ENCODE data around the gene ODF2. TPM values are rescaled to one million over a fixed set of nuclear protein-coding genes. Genes with fewer than 3 reads are reported as not detected.

ODF2 gene
- total and polyA plus RNA-seq, 2 experiments from 2014 or later: 17.5 to 26.9 TPM

DNA sequence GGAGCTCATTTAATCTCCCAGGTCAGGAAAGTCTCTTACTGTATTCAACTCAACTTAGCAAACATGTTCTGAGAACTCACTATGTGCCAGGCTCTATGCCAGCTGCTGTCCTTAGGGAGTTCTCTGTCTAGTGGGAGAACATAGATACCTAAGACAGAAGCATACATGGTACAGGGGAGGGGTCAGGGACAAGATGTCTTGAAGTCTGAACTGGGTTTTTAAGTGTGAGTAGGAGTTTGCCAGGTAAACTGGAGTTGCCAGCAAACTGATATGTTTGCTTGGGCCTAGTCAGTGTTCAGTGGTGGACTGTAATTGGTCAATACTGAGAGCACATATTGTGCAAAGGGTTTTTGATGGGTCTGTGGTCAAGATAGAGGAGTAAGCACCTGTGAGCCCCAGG, 30.4 kb downstream of the ODF2 start:
- Mint-ChIP-seq H3K36me3 (ENCODE audit: low read depth) (peaks cover 23% of the 10 kb centered on the region), H3K27ac (no peak overlapping the region), H3K27me3 (ENCODE audit: insufficient read depth, low read depth, poor library complexity) (peaks cover 2% of the 10 kb centered on the region), H3K4me3 (no peak overlapping the region), H3K4me1 (no peaks in the 10 kb centered on the region; the same call in 2 of the 3 replicates), H3K9me3 (no peaks in the 10 kb centered on the region)
- TF ChIP-seq, protein P1, sequence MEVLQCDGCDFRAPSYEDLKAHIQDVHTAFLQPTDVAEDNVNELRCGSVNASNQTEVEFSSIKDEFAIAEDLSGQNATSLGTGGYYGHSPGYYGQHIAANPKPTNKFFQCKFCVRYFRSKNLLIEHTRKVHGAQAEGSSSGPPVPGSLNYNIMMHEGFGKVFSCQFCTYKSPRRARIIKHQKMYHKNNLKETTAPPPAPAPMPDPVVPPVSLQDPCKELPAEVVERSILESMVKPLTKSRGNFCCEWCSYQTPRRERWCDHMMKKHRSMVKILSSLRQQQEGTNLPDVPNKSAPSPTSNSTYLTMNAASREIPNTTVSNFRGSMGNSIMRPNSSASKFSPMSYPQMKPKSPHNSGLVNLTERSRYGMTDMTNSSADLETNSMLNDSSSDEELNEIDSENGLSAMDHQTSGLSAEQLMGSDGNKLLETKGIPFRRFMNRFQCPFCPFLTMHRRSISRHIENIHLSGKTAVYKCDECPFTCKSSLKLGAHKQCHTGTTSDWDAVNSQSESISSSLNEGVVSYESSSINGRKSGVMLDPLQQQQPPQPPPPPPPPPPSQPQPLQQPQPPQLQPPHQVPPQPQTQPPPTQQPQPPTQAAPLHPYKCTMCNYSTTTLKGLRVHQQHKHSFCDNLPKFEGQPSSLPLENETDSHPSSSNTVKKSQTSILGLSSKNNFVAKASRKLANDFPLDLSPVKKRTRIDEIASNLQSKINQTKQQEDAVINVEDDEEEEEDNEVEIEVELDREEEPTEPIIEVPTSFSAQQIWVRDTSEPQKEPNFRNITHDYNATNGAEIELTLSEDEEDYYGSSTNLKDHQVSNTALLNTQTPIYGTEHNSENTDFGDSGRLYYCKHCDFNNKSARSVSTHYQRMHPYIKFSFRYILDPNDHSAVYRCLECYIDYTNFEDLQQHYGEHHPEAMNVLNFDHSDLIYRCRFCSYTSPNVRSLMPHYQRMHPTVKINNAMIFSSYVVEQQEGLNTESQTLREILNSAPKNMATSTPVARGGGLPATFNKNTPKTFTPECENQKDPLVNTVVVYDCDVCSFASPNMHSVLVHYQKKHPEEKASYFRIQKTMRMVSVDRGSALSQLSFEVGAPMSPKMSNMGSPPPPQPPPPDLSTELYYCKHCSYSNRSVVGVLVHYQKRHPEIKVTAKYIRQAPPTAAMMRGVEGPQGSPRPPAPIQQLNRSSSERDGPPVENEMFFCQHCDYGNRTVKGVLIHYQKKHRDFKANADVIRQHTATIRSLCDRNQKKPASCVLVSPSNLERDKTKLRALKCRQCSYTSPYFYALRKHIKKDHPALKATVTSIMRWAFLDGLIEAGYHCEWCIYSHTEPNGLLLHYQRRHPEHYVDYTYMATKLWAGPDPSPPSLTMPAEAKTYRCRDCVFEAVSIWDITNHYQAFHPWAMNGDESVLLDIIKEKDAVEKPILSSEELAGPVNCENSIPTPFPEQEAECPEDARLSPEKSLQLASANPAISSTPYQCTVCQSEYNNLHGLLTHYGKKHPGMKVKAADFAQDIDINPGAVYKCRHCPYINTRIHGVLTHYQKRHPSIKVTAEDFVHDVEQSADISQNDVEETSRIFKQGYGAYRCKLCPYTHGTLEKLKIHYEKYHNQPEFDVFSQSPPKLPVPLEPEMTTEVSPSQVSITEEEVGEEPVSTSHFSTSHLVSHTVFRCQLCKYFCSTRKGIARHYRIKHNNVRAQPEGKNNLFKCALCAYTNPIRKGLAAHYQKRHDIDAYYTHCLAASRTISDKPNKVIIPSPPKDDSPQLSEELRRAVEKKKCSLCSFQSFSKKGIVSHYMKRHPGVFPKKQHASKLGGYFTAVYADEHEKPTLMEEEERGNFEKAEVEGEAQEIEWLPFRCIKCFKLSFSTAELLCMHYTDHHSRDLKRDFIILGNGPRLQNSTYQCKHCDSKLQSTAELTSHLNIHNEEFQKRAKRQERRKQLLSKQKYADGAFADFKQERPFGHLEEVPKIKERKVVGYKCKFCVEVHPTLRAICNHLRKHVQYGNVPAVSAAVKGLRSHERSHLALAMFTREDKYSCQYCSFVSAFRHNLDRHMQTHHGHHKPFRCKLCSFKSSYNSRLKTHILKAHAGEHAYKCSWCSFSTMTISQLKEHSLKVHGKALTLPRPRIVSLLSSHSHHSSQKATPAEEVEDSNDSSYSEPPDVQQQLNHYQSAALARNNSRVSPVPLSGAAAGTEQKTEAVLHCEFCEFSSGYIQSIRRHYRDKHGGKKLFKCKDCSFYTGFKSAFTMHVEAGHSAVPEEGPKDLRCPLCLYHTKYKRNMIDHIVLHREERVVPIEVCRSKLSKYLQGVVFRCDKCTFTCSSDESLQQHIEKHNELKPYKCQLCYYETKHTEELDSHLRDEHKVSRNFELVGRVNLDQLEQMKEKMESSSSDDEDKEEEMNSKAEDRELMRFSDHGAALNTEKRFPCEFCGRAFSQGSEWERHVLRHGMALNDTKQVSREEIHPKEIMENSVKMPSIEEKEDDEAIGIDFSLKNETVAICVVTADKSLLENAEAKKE (CRISPR knock-in tag; IDR thresholded peaks at IDR 0.05): no peak
- TF ChIP-seq, protein P2, sequence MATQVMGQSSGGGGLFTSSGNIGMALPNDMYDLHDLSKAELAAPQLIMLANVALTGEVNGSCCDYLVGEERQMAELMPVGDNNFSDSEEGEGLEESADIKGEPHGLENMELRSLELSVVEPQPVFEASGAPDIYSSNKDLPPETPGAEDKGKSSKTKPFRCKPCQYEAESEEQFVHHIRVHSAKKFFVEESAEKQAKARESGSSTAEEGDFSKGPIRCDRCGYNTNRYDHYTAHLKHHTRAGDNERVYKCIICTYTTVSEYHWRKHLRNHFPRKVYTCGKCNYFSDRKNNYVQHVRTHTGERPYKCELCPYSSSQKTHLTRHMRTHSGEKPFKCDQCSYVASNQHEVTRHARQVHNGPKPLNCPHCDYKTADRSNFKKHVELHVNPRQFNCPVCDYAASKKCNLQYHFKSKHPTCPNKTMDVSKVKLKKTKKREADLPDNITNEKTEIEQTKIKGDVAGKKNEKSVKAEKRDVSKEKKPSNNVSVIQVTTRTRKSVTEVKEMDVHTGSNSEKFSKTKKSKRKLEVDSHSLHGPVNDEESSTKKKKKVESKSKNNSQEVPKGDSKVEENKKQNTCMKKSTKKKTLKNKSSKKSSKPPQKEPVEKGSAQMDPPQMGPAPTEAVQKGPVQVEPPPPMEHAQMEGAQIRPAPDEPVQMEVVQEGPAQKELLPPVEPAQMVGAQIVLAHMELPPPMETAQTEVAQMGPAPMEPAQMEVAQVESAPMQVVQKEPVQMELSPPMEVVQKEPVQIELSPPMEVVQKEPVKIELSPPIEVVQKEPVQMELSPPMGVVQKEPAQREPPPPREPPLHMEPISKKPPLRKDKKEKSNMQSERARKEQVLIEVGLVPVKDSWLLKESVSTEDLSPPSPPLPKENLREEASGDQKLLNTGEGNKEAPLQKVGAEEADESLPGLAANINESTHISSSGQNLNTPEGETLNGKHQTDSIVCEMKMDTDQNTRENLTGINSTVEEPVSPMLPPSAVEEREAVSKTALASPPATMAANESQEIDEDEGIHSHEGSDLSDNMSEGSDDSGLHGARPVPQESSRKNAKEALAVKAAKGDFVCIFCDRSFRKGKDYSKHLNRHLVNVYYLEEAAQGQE (IDR thresholded peaks at IDR 0.05; ENCODE audit: unreplicated experiment): no peak
- TF ChIP-seq EZH2 (IDR thresholded peaks at IDR 0.05; ENCODE audit: low read depth, unreplicated experiment) (no peak), NANOG (IDR thresholded peaks at IDR 0.05; ENCODE audit: borderline replicate concordance) (no peak), ZNF331 (CRISPR knock-in tag; IDR thresholded peaks at IDR 0.05; ENCODE audit: low read depth) (no peak), EZH2phosphoT487 (IDR thresholded peaks at IDR 0.05; ENCODE audit: unreplicated experiment) (no peak), STAT1 (IDR thresholded peaks at IDR 0.05; ENCODE audit: unreplicated experiment) (no peak), JUNB (IDR thresholded peaks at IDR 0.05; ENCODE audit: unreplicated experiment) (no peak), POLR2AphosphoS5 (IDR thresholded peaks at IDR 0.05; ENCODE audit: low read depth) (no peak), CREB1 (CRISPR knock-in tag; IDR thresholded peaks at IDR 0.05; ENCODE audit: low read depth) (no peak), ZNF114 (CRISPR knock-in tag; IDR thresholded peaks at IDR 0.05) (no peak)
- TF ChIP-seq, protein P3, sequence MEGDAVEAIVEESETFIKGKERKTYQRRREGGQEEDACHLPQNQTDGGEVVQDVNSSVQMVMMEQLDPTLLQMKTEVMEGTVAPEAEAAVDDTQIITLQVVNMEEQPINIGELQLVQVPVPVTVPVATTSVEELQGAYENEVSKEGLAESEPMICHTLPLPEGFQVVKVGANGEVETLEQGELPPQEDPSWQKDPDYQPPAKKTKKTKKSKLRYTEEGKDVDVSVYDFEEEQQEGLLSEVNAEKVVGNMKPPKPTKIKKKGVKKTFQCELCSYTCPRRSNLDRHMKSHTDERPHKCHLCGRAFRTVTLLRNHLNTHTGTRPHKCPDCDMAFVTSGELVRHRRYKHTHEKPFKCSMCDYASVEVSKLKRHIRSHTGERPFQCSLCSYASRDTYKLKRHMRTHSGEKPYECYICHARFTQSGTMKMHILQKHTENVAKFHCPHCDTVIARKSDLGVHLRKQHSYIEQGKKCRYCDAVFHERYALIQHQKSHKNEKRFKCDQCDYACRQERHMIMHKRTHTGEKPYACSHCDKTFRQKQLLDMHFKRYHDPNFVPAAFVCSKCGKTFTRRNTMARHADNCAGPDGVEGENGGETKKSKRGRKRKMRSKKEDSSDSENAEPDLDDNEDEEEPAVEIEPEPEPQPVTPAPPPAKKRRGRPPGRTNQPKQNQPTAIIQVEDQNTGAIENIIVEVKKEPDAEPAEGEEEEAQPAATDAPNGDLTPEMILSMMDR (conservative IDR thresholded peaks at IDR 0.05; ENCODE audit: low read depth in 2 of 2): no peak
- TF ChIP-seq, protein P4, sequence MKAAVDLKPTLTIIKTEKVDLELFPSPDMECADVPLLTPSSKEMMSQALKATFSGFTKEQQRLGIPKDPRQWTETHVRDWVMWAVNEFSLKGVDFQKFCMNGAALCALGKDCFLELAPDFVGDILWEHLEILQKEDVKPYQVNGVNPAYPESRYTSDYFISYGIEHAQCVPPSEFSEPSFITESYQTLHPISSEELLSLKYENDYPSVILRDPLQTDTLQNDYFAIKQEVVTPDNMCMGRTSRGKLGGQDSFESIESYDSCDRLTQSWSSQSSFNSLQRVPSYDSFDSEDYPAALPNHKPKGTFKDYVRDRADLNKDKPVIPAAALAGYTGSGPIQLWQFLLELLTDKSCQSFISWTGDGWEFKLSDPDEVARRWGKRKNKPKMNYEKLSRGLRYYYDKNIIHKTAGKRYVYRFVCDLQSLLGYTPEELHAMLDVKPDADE (IDR thresholded peaks at IDR 0.05): no peak
- DNase-seq (ENCODE audit: low spot score) (no peak), ATAC-seq (no peak)
- no peaks in the 10 kb centered on the region for H3K4me1 ChIP-seq (ENCODE audit: insufficient read depth)
- H4K20me1 ChIP-seq (replicated peaks; ENCODE audit: insufficient read depth): no peaks in the 10 kb centered on the region
- 0 out of 2 replicates have a peak, but pooled peaks cover 5% of the 10 kb centered on the region for H3F3A ChIP-seq (replicated peaks; ENCODE audit: low read depth)
- no peak overlapping the region for H3K4me3 ChIP-seq
- H2AFZ ChIP-seq: no peak overlapping the region
- H3K79me2 ChIP-seq (replicated peaks; ENCODE audit: insufficient read depth): no peaks in the 10 kb centered on the region
- no peak overlapping the region for H3K27ac ChIP-seq (ENCODE audit: low read depth)
- no peaks in the 10 kb centered on the region for H3K27me3 ChIP-seq (ENCODE audit: insufficient read depth)
- no peaks in the 10 kb centered on the region for H3K36me3 ChIP-seq (ENCODE audit: insufficient read depth)
- no peak overlapping the region for H3K4me2 ChIP-seq
- H3K9me2 ChIP-seq (ENCODE audit: insufficient read depth): no peaks in the 10 kb centered on the region

All from GM23338 (cell line).